Osteocyte (in vitro differentiated cells): ENCODE measurements around the gene SLPI. TPM values are rescaled to one million over a fixed set of nuclear protein-coding genes. Genes with fewer than 3 reads are reported as not detected.

Experiments
- DNase-seq: peaks from one replicate; pipeline ENCODE4 v3.0.0; 2021; ENCODE audit warnings: mixed read lengths; ENCODE audit not compliant: unreplicated experiment; ENCODE audit errors: extremely low spot score
- H3K27ac Mint-ChIP-seq: one replicate; pipeline ENCODE4 v1.8.0; 2021; ENCODE audit warnings: mild to moderate bottlenecking, mixed read lengths; ENCODE audit not compliant: unreplicated experiment
- H3K27me3 Mint-ChIP-seq: one replicate; pipeline ENCODE4 v1.8.0; 2021; ENCODE audit warnings: mixed read lengths; ENCODE audit not compliant: unreplicated experiment
- H3K36me3 Mint-ChIP-seq: one replicate; pipeline ENCODE4 v1.8.0; 2021; ENCODE audit warnings: mixed read lengths; ENCODE audit not compliant: unreplicated experiment
- H3K4me1 Mint-ChIP-seq: one replicate; pipeline ENCODE4 v1.8.0; 2021; ENCODE audit warnings: mixed read lengths; ENCODE audit not compliant: unreplicated experiment
- H3K4me3 Mint-ChIP-seq: one replicate; pipeline ENCODE4 v1.8.0; 2021; ENCODE audit warnings: mild to moderate bottlenecking, moderate library complexity, mixed read lengths; ENCODE audit not compliant: unreplicated experiment
- H3K9me3 Mint-ChIP-seq: one replicate; pipeline ENCODE4 v1.8.0; 2021; ENCODE audit warnings: mixed read lengths; ENCODE audit not compliant: unreplicated experiment
- total RNA-seq: library from RNA; stranded (reverse); gene quantifications from 2 replicates; pipeline ENCODE4 v1.2.1, GENCODE V29; 2021
- TF ChIP-seq, protein P1 (sequence below): fragments of 200-600 bp; sonication (generic); IDR thresholded peaks from 2 replicates; pipeline ENCODE4 v1.5.0; 2021; ENCODE audit warnings: antibody characterized with exemption, mild to moderate bottlenecking, moderate library complexity

The SLPI gene
- total RNA-seq, 1 donor from 2014 or later: not detected

DNA sequence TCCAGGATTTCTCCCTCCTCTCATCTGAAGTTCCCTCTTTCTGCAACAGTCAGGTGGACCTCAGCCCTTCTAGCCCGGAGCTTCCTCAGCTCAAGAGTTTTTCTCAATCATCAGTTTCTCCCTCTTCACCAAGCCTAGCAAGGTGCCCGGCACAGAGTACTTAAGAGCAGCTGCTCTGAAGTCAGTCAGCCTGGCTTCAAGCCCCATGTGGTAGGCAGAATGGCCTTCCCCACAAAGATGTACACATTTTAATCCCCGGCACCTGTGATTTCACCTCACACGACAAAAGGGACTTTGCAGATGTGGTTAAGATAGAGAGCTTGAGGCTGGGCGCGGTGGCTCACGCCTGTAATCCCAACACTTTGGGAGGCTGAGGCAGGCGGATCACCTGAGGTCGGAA is 37.2 kb upstream of the SLPI start:
- H3K4me3 Mint-ChIP-seq: no peak overlapping the region
- no peak for DNase-seq
- TF ChIP-seq, protein P1, sequence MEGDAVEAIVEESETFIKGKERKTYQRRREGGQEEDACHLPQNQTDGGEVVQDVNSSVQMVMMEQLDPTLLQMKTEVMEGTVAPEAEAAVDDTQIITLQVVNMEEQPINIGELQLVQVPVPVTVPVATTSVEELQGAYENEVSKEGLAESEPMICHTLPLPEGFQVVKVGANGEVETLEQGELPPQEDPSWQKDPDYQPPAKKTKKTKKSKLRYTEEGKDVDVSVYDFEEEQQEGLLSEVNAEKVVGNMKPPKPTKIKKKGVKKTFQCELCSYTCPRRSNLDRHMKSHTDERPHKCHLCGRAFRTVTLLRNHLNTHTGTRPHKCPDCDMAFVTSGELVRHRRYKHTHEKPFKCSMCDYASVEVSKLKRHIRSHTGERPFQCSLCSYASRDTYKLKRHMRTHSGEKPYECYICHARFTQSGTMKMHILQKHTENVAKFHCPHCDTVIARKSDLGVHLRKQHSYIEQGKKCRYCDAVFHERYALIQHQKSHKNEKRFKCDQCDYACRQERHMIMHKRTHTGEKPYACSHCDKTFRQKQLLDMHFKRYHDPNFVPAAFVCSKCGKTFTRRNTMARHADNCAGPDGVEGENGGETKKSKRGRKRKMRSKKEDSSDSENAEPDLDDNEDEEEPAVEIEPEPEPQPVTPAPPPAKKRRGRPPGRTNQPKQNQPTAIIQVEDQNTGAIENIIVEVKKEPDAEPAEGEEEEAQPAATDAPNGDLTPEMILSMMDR: no peak
- peaks cover 7% of the 10 kb centered on the region for H3K4me1 Mint-ChIP-seq
- peaks cover 19% of the 10 kb centered on the region for H3K27me3 Mint-ChIP-seq
- H3K27ac Mint-ChIP-seq: no peak overlapping the region
- H3K36me3 Mint-ChIP-seq: no peaks in the 10 kb centered on the region
- no peaks in the 10 kb centered on the region for H3K9me3 Mint-ChIP-seq

DNA sequence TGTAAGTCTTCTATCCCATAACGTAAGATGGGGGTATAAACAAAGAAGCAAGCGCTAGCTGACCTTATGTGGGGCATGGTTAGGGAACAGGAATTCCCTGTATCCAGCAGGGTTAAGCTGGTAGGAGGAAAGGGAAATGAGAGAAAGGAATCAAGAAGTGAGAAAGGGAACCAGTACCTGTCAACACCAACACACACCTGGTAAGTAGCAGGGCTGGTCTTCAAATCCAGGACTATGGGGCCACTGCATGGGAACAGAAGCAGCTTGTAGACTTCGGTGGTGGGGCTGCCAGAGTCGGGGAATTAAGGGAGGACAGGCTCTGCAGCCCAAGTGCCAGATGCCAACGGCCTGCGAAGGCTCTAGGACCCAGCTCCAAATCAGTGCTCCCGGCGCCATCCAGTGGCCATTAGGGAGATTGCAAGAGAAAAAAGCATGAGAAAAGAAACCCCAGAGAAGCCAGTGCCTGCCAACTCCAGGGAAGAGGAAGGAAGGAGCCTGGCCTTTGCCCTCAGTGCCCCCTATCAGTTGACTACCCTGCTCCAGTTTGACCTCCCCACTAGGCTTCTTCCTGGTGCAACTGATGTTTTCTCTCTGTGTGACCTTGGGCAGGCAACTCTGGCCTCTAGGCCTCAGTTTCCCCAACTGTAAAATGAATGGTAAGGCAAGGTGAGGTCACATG is 36.5 kb upstream of the SLPI start:
- H3K27me3 Mint-ChIP-seq: peaks cover 17% of the 10 kb centered on the region
- peaks cover 7% of the 10 kb centered on the region for H3K4me1 Mint-ChIP-seq
- TF ChIP-seq, protein P1: peak; percentile 87
- H3K36me3 Mint-ChIP-seq: no peaks in the 10 kb centered on the region
- H3K9me3 Mint-ChIP-seq: no peaks in the 10 kb centered on the region
- H3K4me3 Mint-ChIP-seq: no peak overlapping the region
- DNase-seq: peak; percentile 91
- no peak overlapping the region for H3K27ac Mint-ChIP-seq

DNA sequence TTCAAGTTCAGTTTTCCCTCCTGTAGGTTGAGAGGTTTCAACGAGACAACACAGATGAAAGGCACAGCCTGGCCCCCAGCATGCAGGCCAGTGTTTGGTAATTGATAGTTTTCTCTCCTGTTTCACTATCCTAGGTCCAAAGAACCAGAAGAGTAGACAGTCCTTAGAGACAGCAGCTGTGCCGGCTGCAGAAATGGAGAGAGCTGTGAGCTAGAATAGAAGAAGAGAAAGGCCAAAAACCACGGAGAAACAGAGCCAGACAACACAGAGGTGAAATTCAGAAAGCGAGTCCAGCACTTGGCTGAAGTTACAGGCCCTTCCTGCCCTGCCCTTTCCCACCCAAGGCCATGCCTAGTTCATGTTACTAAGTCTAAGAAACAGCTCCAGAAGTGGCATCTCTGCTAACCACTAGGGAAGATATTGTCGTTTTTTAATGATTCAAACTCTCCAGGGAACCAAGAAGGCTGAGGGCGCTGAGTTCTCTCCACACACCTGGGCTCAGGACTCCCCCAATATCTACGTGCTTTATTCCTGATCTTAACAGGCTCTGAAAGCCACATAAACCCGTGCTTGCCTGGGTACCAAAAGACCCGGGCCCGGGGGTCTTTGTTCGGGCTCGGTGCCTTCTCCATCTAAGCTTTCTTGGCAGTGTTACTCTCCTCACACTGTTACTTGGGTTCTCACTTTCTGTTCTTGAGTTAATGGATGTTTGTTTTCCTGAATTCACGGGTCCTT is 35.7 kb upstream of the SLPI start:
- TF ChIP-seq, protein P1: no peak
- Mint-ChIP-seq H3K27me3 (peaks cover 22% of the 10 kb centered on the region), H3K9me3 (no peaks in the 10 kb centered on the region), H3K36me3 (no peaks in the 10 kb centered on the region), H3K27ac (no peak overlapping the region), H3K4me3 (no peak overlapping the region), H3K4me1 (peaks cover 7% of the 10 kb centered on the region)
- DNase-seq: no peak

DNA sequence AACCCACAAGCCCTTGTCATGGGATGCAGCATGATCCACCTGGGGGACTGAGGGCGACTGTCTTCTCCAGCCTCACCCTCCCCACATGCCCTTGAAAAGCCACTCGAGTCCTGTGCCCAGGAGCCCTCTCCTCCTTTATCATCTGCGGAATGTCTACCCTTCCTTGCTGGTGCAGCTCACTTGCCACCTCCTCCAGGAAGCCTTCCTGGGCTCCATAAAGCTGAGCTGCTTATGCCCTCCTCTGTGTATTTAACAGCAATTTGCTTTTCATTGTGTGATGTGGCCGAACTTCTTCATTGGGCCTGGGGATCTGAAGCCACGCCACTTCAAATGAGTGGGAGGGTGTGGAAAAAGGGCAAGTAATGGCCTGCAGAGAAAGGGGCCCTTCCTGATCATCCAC is 34.5 kb upstream of the SLPI start:
- Mint-ChIP-seq H3K4me3 (no peak overlapping the region), H3K36me3 (no peaks in the 10 kb centered on the region), H3K27ac (no peak overlapping the region), H3K4me1 (peaks cover 4% of the 10 kb centered on the region), H3K27me3 (peaks cover 31% of the 10 kb centered on the region), H3K9me3 (no peaks in the 10 kb centered on the region)
- DNase-seq: no peak
- TF ChIP-seq, protein P1: no peak

DNA sequence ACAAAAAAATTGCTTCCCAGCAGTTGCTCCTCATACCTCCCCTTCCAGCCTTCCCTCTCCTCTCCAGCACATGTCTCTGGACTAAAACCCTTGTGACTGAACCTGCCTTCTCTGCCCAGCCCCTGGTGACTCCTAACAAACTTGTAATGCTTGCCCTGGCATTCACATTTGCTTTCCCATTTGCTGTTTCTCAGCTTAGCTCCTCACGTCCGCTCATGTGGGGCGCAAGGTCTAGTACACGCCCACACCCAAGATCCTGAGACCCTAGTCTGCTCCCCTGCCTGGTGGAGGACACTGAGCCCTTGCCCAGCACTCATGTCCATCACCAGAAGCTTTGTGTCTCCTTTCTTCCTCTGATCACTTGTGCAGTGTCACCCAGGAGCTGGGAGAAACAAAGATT is 34.0 kb upstream of the SLPI start:
- H3K9me3 Mint-ChIP-seq: no peaks in the 10 kb centered on the region
- H3K4me1 Mint-ChIP-seq: peaks cover 2% of the 10 kb centered on the region
- TF ChIP-seq, protein P1: no peak
- no peak overlapping the region for H3K27ac Mint-ChIP-seq
- DNase-seq: no peak
- no peak overlapping the region for H3K4me3 Mint-ChIP-seq
- H3K27me3 Mint-ChIP-seq: peaks cover 31% of the 10 kb centered on the region
- H3K36me3 Mint-ChIP-seq: no peaks in the 10 kb centered on the region
